Measurements from ENCODE around the gene DNAJA4.

The DNAJA4 gene

DNA sequence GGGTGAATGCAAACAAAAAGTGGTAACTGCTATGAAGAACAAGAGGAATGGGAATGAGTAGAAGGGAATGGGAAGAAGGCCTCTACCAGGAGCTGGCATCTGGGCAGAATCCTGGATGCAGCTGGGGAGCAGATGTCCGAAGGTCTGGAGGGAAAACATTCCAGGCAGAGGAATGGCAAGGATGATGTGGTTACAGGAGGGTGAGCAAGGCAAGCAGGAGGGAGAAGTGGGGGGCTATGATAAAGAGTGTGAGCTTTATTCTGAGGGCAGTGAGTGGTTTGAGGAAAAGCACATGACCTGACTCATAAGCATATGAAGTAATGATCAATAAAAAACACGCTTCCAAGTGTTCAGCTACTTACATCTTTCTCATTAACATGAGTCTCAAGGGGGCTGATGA is 18.0 kb downstream of the DNAJA4 start:
- no peak for DNase-seq (ENCODE audit: low spot score)
- in situ Hi-C loops (cut with MboI; ENCODE audit: low pct_unique_long_range_greater_than_20kb, low sequenced_read_pairs, unreplicated experiment): no loop called here
- TF ChIP-seq, protein P1, sequence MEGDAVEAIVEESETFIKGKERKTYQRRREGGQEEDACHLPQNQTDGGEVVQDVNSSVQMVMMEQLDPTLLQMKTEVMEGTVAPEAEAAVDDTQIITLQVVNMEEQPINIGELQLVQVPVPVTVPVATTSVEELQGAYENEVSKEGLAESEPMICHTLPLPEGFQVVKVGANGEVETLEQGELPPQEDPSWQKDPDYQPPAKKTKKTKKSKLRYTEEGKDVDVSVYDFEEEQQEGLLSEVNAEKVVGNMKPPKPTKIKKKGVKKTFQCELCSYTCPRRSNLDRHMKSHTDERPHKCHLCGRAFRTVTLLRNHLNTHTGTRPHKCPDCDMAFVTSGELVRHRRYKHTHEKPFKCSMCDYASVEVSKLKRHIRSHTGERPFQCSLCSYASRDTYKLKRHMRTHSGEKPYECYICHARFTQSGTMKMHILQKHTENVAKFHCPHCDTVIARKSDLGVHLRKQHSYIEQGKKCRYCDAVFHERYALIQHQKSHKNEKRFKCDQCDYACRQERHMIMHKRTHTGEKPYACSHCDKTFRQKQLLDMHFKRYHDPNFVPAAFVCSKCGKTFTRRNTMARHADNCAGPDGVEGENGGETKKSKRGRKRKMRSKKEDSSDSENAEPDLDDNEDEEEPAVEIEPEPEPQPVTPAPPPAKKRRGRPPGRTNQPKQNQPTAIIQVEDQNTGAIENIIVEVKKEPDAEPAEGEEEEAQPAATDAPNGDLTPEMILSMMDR (IDR thresholded peaks at IDR 0.05; ENCODE audit: extremely low read depth, insufficient read depth, missing control alignments): no peak

- in situ Hi-C loops (cut with MboI; ENCODE audit: low pct_unique_long_range_greater_than_20kb, low sequenced_read_pairs, unreplicated experiment): no loop called here
- TF ChIP-seq, protein P1 (IDR thresholded peaks at IDR 0.05; ENCODE audit: extremely low read depth, insufficient read depth, missing control alignments): no peak
- no peak for DNase-seq (ENCODE audit: low spot score)
These were observed 20.4 kb downstream of the DNAJA4 start for GRCh38 chr15:78284758-78285157.

DNA sequence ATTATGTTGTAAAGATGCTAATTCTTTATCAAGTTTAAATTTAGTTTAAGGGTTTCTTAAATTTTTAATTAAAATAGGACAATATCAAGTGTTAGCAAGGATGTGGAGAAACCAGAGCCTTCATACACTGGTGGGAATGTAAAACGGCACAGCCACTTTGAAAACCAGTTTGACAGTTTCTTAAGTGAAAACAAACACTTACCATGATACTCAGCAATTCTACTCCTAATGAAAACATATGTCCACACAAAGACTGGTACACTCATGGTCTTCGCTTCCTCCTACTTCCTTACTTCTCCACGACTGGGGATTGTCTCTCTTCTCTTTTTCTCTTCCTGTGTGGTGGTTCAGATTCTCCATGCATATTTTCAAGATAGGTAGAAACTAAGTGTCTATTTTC is 25.9 kb downstream of the DNAJA4 start:
- no peak for DNase-seq (ENCODE audit: low spot score)
- TF ChIP-seq, protein P1 (IDR thresholded peaks at IDR 0.05; ENCODE audit: extremely low read depth, insufficient read depth, missing control alignments): no peak
- in situ Hi-C loops (cut with MboI; ENCODE audit: low pct_unique_long_range_greater_than_20kb, low sequenced_read_pairs, unreplicated experiment): no loop called here

GRCh38 chr15:78291052-78291451 is 26.7 kb downstream of the DNAJA4 start:
- in situ Hi-C loops (cut with MboI; ENCODE audit: low pct_unique_long_range_greater_than_20kb, low sequenced_read_pairs, unreplicated experiment): no loop called here
- TF ChIP-seq, protein P1 (IDR thresholded peaks at IDR 0.05; ENCODE audit: extremely low read depth, insufficient read depth, missing control alignments): no peak

GRCh38 chr15:78291698-78292097 is 27.3 kb downstream of the DNAJA4 start:
- in situ Hi-C loops (cut with MboI; ENCODE audit: low pct_unique_long_range_greater_than_20kb, low sequenced_read_pairs, unreplicated experiment): no loop called here
- no peak for DNase-seq (ENCODE audit: low spot score)
- TF ChIP-seq, protein P1 (IDR thresholded peaks at IDR 0.05; ENCODE audit: extremely low read depth, insufficient read depth, missing control alignments): no peak

More at GRCh38 chr15:78291052-78291451, 26.7 kb downstream of the DNAJA4 start:
- DNase-seq (ENCODE audit: low spot score): no peak

DNA sequence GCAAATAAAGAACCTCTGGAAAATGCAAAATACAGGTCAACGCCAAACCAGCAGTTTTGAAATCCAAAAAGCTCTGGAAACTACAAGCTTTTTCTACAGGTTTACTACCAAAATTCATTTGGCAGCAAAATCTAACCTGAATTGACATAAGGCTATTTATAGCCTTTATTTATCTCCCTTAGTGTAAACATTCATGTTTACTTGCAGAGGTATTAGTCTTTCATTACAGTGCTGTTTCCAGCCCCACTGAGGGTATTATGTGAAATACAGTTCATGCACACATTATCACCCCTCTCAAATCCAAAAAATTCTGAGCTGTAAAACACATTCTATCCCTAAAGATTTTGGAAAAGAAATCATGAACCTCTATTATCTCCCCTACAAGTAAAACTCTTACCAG is 27.9 kb downstream of the DNAJA4 start:
- TF ChIP-seq, protein P1 (IDR thresholded peaks at IDR 0.05; ENCODE audit: extremely low read depth, insufficient read depth, missing control alignments): no peak
- no peak for DNase-seq (ENCODE audit: low spot score)
- in situ Hi-C loops (cut with MboI; ENCODE audit: low pct_unique_long_range_greater_than_20kb, low sequenced_read_pairs, unreplicated experiment): no loop called here
